GM21576 (cell line): ENCODE data around the gene IFT80.

Experiments used
- ATAC-seq: cut with Tn5 transposase; IDR thresholded peaks from one replicate; pipeline ENCODE4 v1.9.1; 2021; ENCODE audit warnings: mild to moderate bottlenecking, moderate library complexity; ENCODE audit not compliant: unreplicated experiment

Gene IFT80

DNA sequence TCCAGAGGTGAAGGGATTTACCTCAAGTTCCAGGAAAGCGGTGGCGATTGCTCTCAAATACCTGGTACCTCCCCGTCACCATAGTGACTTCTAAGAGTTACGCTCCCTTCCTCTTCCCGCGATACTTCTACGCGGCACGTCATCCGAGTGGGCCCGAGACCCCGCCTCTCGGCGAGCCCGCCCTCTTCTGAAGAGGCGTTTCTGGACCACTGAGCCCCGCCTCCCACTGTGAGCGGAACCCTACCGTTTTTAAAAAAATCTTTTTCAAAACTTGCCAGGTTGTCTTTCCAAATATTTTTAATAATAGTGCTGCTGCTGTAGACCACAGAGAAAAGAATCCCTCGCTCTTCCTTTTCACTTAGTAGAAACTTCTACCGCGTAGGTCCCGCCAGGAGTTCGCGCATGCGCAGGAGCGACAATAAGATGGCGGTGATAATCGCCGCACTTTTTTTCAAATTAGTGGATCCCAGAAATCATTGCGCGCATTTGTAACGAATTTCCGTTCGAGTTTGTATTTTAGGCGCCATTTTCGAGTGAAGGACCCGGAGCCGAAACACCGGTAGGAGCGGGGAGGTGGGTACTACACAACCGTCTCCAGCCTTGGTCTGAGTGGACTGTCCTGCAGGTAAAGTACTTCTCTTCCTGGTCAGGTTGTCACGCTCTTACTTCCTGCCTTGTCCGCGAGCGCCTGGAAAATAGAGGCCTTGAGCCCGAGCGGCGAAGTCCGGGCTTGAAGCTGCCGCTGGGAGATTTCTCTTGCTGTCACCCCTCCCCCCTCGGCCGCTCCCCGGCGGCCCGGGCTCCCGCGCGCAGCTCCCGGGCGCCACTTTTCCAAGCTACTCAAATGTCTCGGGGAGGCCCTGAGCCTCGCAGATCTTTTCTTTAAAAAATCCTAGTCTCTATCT lies at the start of gene IFT80, which contains the start of gene SMC4:
Gene IFT80, minus strand, starts transcription at position 101 of the 905 bp plus-strand sequence. CDS start 14,625 bp downstream, outside the sequence.
Gene SMC4, plus strand, starts transcription at position 526 of the 905 bp plus-strand sequence. CDS start 1,177 bp downstream, outside the sequence.
- ATAC-seq, result peak; percentile 97

DNA sequence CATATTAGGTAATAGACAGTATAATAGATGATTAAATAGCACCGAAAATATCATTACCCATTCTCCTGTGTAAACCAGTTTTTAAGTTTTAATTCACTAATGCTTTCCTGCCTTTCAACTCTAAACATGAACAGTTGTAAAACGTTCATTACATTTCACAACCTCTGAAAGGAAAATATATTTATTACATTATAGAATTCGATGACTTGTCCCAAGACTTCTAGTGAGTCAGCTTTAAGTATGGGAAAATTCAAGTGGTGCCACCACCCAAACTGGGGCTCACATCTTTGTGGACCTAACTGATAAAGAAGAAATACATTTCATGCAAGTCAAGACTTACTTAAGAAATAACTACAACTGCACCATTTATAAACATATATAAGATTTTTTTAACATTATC lies 48.5 kb upstream of the IFT80 start:
- no peak for ATAC-seq

DNA sequence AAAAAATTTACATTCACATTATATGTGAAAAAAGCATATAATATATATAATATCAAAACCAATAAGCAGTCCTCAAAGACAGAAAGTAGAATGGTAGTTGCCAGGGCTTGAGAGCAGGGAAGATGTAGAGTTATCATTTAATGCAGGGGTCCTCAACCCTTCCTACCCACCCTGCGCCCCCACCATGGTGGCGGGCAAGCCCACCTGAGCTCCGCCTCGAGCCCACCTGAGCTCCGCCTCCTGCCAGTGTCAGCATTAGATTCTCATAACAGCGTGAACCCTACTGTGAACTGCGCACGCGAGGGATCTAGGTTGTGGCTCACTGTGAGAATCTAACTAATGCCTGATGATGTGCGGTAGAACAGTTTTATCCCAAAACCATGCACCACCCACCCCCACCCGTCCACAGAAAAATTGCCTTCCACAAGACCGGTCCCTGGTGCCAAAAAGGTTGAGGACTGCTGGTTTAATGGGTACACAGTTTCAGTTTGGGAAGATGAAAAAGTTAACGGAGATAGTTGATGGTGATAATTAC lies 47.6 kb upstream of the IFT80 start:
- no peak for ATAC-seq

DNA sequence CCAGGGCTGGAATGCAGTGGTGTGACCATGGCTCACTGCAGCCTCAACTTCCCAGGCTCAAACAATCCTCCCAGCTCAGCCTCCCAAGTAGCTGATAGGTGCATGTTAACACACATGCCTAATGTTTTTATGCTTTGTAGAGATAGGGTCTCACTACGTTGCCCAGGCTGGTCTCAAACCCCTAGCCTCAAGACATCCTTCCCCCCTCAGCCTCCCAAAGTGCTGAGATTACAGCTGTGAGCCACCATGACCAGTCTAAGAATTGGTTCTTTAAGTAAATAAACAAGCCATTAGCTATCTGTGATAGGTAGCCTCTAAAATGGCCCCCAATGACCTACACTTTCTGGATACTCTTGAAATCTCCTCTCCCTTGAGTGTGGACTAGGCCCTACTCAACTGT lies 46.8 kb upstream of the IFT80 start:
- ATAC-seq, result no peak

DNA sequence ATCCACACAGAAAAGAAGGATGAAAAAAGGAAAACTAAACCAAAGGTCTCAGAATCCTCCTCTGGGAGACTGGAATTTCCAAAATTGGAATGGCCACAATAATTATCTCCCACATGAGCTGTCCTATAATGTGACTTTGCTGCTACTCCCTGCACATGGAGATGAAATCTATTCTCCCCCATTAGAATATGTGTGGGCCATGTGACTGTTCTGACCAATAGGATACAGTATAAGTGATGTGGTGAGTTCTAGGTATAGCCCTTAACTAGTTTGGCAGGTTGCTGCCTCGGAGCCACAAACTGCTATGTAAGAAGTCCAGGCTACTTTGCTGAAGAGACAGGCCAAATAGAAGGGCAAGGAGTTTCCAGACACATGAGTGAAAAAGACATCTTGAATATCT lies 45.4 kb upstream of the IFT80 start:
- ATAC-seq, result no peak

DNA sequence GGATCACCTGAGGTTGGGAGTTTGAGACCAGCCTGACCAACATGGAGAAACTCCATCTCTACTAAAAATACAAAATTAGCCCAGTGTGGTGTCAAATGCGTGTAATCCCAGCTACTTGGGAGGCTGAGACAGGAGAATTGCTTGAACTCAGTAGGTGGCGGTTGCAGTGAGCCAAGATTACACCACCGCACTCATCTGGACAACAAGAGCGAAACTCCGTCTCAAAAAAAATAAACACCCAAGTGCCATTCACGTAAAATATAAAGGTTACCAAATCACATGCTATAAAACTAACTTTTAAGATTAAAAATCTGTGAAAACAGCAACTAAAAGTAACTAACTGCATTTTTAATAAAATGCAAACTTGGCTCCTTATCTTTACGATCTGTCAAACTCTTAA lies 41.7 kb upstream of the IFT80 start:
- no peak for ATAC-seq

DNA sequence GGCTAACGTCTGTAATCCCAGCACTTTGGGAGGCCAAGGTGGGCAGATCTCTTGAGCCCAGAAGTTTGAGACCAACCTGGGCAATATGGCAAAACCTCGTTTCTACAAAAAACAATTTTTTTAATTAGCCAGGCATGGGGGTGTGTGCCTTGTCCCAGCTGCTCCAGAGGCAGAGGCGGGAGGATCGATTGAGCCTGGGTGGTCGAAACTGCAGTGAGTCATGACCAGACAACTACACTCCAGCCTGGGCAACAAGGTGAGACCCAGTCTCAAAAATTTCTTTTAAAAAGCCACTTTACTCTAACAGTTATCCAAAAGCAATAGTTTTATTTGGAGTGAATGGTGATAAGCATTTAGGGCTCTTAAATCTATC lies 38.0 kb upstream of the IFT80 start:
- no peak for ATAC-seq

DNA sequence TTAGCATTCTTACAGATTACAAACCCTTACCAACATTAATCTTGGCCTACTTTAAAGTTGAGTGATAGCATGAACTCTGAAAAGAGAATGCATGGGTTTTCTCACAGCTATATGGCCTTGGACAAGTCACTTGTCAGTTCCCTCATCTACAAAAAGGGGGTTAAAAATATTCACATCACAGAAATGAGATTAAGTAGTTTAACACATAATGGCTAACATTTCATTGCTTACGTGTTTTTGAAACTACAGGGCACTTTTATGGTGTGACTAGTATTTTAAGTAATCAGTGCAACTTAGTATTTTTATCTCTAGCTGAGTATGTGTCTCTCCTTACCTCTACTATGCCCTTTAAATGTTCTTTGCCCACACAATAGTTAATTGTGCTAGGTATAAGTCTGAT lies 36.7 kb upstream of the IFT80 start:
- no peak for ATAC-seq

DNA sequence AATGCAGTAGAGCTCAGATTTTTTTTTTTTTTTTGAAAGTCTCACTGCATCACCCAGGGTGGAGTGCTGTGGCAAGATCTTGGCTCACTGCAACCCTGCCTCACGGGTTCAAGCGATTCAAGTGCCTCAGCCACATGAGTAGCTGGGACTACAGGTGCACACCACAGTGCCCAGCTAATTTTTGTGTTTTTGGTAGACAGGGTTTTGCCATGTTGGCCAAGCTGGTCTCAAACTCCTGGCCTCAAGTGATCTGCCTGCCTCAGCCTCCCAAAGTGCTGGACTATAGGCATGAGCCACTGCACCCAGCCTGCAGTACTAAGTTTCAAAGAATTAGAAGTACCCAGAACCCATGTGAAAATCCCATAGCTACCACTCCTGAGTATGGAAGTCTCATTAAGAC lies 36.1 kb upstream of the IFT80 start:
- ATAC-seq, result no peak

DNA sequence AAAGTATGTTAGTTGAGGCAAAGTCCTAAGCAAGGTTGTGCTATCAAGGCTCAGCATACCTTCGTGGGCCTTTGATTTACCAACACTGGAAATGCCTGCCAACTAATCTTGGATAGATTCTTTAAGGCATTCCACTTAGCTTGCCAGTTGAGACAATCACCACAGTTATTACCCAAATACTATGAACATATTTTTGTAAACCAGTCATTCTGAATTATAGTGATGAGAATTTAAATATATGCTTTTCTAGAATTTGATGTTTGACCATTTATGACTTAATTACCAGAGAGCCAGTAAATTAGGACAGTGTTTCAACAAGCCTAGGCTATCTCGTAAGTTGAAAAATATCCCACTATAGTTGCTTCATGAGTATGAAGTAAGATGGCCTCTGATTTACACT lies 35.0 kb upstream of the IFT80 start:
- ATAC-seq, result no peak

DNA sequence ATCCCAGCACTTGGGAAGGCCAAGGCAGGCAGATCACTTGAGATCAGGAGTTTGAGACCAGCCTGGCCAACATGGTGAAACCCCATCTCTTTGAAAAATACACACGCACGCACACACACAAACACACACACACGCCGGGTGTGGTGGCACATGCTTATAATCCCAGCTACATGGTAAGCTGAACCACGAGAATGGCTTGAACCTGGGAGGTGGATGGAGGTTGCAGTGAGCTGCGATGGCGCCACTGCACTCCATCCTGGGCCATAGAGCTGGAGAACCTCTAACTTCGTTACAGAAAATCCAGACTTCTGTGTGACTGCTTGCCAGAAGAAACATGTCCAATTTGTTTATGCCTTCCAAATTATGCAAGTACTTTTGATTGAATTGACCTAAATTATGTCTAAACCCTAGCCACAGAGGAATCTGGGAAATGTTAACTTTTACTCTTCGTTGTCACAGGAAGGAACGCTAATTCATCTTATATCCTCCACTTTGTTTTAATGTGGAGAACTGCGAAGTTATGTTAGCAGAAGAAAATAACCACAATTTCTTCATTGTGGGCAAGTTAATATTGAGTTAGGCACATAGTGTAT lies 28.9 kb upstream of the IFT80 start:
- no peak for ATAC-seq

DNA sequence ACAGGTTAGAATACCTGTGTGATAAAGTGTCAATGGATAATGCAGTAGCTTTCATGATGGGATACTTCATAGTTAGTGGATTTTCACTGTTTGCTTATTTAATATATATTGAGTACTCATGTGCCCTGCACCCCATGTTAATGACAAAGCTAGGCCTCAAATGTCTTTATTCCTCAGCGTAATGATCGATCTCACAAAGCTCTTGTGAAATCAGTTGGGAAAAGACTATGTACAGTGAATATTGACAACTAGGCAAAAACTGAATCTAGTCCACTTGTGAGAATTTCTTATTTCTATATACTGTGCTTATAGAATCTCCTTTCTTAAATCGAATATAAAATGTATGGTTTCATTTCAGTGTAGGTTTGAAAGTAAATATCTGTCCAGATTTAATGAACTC lies 18.3 kb upstream of the IFT80 start:
- ATAC-seq, result no peak

DNA sequence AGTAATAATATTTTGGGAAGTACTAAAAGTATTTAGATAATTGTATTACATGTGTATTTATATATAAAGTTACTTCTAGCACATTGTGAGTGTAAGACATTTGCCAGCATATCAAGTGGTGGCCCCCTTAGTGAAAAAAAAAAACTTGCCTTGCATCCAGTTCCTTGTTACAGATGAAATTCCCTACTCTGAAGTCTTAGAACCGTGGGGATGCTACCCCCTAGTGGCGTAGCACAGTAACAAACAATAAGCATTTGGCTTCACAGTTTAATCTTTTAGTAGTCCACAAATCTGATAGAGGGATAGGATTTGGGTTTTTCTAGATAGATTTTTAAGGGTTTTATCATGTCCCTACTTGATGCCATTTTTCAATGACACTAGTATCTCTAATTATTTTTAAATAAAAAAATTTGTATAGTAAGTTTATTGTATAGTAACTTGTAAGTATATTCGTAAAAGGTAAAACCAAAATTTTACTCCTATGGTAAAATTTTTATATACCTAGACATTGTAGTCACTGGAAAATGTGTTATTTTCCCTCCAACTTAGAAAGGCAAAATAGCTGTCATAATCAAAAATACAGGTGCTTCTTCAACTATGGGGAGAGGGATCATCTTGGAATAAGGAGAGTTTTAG lies 14.7 kb upstream of the IFT80 start:
- no peak for ATAC-seq

DNA sequence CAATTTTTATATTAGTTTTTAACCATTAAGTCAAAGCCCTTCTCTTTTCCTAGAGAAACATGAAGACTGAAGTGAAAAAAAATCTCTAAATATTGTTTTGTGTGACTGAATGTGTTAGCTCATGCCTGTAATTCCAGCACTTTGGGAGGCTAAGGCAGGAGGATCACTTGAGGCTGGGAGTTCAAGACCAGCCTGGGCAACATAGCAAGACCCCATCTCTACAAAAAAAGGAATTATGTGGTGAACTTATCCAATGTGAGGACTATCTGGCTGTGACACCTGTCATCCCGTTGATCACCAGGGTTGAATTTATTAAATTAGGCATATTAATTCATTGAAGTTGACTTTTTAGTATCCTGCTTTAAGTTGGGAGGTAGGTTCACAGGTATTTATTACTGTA lies 13.5 kb upstream of the IFT80 start:
- ATAC-seq, result no peak

DNA sequence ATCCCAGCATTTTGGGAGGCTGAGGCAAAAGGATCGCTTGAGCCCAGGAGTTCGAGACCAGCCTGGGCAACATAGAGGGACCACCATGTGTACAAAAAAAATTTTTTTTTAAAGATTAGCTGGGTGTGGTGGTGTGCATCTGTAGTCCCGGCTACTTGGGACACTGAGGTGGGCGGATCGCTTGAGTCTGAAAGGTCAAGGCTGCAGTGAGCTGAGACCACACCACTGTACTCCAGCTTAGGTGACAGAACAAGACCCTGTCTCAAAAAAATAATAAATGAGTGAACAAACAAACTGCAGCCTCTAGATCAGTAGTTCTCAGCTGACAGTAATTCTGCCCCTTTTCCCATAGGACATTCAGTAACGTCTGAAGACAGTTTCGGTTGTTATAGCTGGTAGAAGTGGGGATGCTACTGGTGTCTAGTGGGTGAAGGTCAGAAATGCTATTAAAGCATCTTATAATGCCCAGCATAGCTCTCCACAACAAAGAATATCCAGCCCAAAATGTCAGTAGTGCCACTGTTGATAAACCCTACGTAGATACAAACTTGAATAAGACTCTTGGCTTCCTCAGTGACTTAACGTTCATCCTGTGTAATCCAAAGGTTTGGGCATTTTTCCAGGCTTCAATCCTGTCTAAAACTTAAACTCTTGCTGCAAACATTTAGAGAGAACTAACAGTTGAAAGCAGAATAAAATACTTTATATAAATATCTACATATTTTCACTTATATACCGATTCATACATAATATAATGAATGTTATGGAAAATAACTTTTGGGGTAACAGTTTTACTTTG lies 11.0 kb upstream of the IFT80 start:
- ATAC-seq, result no peak

DNA sequence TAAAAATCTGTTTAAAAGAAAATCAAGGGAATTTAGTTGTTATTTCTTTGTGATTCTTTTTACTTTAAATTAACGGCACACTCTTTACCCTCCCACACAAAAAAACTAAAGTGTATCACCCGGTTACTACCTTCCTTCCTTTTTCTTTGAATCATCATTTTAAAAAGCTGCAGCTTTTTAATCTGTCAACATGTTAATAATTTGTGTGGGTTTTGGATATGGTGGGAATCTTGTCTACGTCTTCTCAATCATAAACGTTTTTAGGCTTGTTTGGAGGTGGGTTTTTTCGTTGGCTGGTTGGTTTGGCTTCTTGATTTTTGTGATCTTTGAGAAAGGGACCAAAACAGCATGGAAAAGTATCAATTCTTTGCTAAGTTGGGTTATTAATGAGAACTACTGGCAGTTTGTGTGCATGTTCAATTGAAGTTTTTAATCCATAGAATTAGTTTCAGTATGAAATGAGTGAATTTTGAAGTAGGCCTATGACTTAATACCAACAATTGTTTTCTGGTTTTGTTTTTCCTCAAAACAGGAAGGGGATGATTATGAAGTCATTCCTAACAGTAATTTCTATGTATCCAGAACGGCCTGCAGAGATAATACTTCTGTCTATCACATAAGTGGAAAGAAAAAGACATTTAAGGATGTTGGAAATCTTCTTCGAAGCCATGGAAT lies 4.9 kb upstream of the IFT80 start:
- no peak for ATAC-seq

DNA sequence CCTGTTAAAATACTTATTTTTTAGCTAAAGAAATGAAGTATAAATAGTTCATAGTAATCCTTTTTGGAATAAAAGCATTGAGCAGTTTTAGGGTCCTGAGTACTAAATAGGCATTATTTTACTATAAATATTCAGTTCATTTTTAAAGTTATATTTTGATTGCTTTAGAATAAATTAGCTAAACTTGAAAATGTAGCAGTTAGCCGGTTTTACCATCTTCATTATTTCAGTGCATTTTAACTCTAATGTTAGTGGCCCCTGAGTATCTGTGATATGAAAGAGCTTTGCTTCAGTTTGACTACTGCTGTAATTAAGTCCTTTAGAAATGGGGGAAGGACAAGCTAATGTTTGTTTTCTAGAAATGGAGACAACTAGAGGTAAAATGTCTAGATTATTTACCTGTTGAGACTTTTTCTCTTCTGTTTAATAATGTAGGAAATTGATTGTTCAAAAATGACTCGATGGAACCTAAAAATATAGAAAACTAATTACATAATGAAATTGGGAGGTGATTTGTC lies 4.1 kb upstream of the IFT80 start:
- no peak for ATAC-seq

DNA sequence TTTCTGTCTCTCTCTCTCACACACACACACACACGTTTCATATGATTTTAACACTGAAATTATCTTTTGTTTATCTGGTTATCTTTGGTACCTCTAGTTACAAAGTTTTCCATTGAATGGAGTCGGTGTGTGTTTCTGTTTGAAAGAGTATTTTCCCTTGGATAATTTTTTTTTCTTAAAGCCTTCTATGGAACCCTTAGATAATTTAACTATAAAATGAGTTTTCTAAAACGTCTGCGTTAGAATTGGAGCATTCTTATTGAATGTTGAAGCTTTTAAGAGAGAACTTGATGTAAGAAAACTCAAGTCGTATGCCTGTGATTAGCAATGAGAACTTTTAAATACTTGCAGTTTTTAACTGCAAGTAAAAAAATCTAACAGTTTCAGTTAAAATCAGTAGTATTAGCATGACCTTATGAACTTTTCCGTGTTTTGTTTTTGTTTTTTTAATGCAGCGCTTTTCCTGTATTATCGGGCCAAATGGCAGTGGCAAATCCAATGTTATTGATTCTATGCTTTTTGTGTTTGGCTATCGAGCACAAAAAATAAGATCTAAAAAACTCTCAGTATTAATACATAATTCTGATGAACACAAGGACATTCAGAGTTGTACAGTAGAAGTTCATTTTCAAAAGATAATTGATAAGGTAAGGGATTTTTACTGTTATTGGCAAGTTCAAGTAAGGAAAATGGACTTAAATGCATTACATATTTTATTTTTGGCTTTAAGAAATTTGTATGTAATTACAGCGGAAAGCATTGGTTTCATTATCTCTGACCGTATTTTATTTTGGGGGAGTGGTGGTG lies 3.4 kb upstream of the IFT80 start:
- no peak for ATAC-seq
